H9 (cell line): Measurements from ENCODE around the gene ERFL. TPM values are rescaled to one million over a fixed set of nuclear protein-coding genes. Genes with fewer than 3 reads are reported as not detected.

ENCODE experiments used
- DNase-seq: peaks from one replicate; pipeline ENCODE4 v3.0.0-alpha.2; 2017
- H2AFZ ChIP-seq: one replicate; pipeline ENCODE4 v1.6.1; 2013; ENCODE audit warnings: mild to moderate bottlenecking, low read length, control low read depth, moderate library complexity
- H2AK5ac ChIP-seq: 2 replicates; pipeline ENCODE4 v1.6.1; 2013; ENCODE audit warnings: low read length, control low read depth, mixed read lengths; ENCODE audit not compliant: insufficient read length
- H2BK120ac ChIP-seq: one replicate; pipeline ENCODE4 v1.6.1; 2013; ENCODE audit warnings: low read depth, mild to moderate bottlenecking, low read length, control low read depth, inconsistent platforms; ENCODE audit not compliant: poor library complexity, severe bottlenecking
- H2BK12ac ChIP-seq: 2 replicates; pipeline ENCODE4 v1.6.1; 2013; ENCODE audit warnings: low read length, control low read depth, mixed read lengths, low read depth; ENCODE audit not compliant: insufficient read length
- H2BK15ac ChIP-seq: 2 replicates; pipeline ENCODE4 v1.6.1; 2013; ENCODE audit warnings: low read depth, low read length, control low read depth
- H2BK20ac ChIP-seq: one replicate; pipeline ENCODE4 v1.6.1; 2013; ENCODE audit warnings: low read depth, mild to moderate bottlenecking, low read length, control low read depth, inconsistent platforms; ENCODE audit not compliant: poor library complexity, severe bottlenecking
- H2BK5ac ChIP-seq: 2 replicates; pipeline ENCODE4 v1.6.1; 2013; ENCODE audit warnings: low read length, control low read depth, mixed read lengths; ENCODE audit not compliant: insufficient read length
- H3K14ac ChIP-seq: 2 replicates; pipeline ENCODE4 v1.6.1; 2013; ENCODE audit warnings: low read length, control low read depth; ENCODE audit not compliant: insufficient read depth
- H3K18ac ChIP-seq: 2 replicates; pipeline ENCODE4 v1.6.1; 2013; ENCODE audit warnings: low read depth, mild to moderate bottlenecking, mixed read lengths, low read length, control low read depth; ENCODE audit not compliant: insufficient read length
- H3K23ac ChIP-seq: 2 replicates; pipeline ENCODE4 v1.6.1; 2013; ENCODE audit warnings: low read length, control low read depth, mixed read lengths, low read depth; ENCODE audit not compliant: insufficient read length
- H3K23me2 ChIP-seq: 2 replicates; pipeline ENCODE4 v1.6.1; 2013; ENCODE audit warnings: low read depth, mild to moderate bottlenecking, mixed read lengths, low read length, control low read depth; ENCODE audit not compliant: insufficient read length, poor library complexity, severe bottlenecking
- H3K27ac ChIP-seq: 2 replicates; pipeline ENCODE4 v1.5.1; 2013; ENCODE audit warnings: low read length, control low read depth, mixed read lengths, low read depth; ENCODE audit not compliant: insufficient read length
- H3K27me3 ChIP-seq: 2 replicates; pipeline ENCODE4 v1.6.1; 2013; ENCODE audit warnings: low read length, control low read depth, inconsistent platforms; ENCODE audit not compliant: insufficient read depth
- H3K4ac ChIP-seq: 2 replicates; pipeline ENCODE4 v1.6.1; 2013; ENCODE audit warnings: low read depth, mild to moderate bottlenecking, control low read depth, inconsistent platforms, low read length, moderate library complexity
- H3K4me1 ChIP-seq: 2 replicates; pipeline ENCODE4 v1.6.1; 2013; ENCODE audit warnings: low read length, control low read depth, inconsistent platforms; ENCODE audit not compliant: insufficient read depth
- H3K4me2 ChIP-seq: 2 replicates; pipeline ENCODE4 v1.6.1; 2013; ENCODE audit warnings: low read length, control low read depth, mixed read lengths; ENCODE audit not compliant: insufficient read length, insufficient read depth
- H3K56ac ChIP-seq: 2 replicates; pipeline ENCODE4 v1.6.1; 2013; ENCODE audit warnings: low read depth, mild to moderate bottlenecking, mixed read lengths, low read length, control low read depth; ENCODE audit not compliant: insufficient read length
- H3K79me1 ChIP-seq: 2 replicates; pipeline ENCODE4 v1.6.1; 2013; ENCODE audit warnings: low read depth, mild to moderate bottlenecking, moderate library complexity, low read length, control low read depth, inconsistent platforms; ENCODE audit not compliant: insufficient read depth, poor library complexity, severe bottlenecking
- H3K79me2 ChIP-seq: 2 replicates; pipeline ENCODE4 v1.6.1; 2013; ENCODE audit warnings: low read length, control low read depth, inconsistent platforms; ENCODE audit not compliant: insufficient read depth
- H3K9ac ChIP-seq: 2 replicates; pipeline ENCODE4 v1.6.1; 2013; ENCODE audit warnings: low read length, control low read depth, mixed read lengths; ENCODE audit not compliant: insufficient read length; ENCODE audit errors: extremely low read depth
- H3K9me3 ChIP-seq: one replicate; pipeline ENCODE4 v1.6.1; 2013; ENCODE audit warnings: low read depth, low read length, inconsistent platforms; ENCODE audit not compliant: control insufficient read depth
- H3T11ph ChIP-seq: one replicate; pipeline ENCODE4 v1.6.1; 2013; ENCODE audit warnings: mild to moderate bottlenecking, low read length, control low read depth, inconsistent platforms
- H4K20me1 ChIP-seq: one replicate; pipeline ENCODE4 v1.6.1; 2013; ENCODE audit not compliant: control insufficient read depth, insufficient read length, insufficient read depth
- H4K5ac ChIP-seq: 2 replicates; pipeline ENCODE4 v1.6.1; 2013; ENCODE audit warnings: low read depth, mild to moderate bottlenecking, mixed read lengths, low read length, control low read depth; ENCODE audit not compliant: insufficient read length
- H4K8ac ChIP-seq: replicated peaks from 2 replicates; pipeline ENCODE4 v1.6.1; 2013; ENCODE audit warnings: low read length, control low read depth, mixed read lengths, low read depth; ENCODE audit not compliant: insufficient read length
- H4K91ac ChIP-seq: 2 replicates; pipeline ENCODE4 v1.6.1; 2013; ENCODE audit warnings: low read depth, mild to moderate bottlenecking, moderate library complexity, mixed read lengths, low read length, control low read depth; ENCODE audit not compliant: insufficient read length
- H3K27ac Mint-ChIP-seq, 3 experiments: 2 replicates in 2 of 3; 3 replicates in 1 of 3; pipeline ENCODE4 v1.8.0; 2020 to 2021; ENCODE audit warnings: mixed read lengths in 3 of 3, mild to moderate bottlenecking in 1 of 3, moderate library complexity in 1 of 3
- H3K27me3 Mint-ChIP-seq: 2 replicates; pipeline ENCODE4 v1.8.0; 2021; ENCODE audit warnings: low read depth, mild to moderate bottlenecking, moderate library complexity, mixed read lengths
- H3K36me3 Mint-ChIP-seq, 3 experiments: 2 replicates in 2 of 3; 3 replicates in 1 of 3; pipeline ENCODE4 v1.8.0; 2020 to 2021; ENCODE audit warnings: low read depth in 3 of 3, mixed read lengths in 3 of 3; ENCODE audit not compliant: insufficient read depth in 1 of 3
- H3K4me1 Mint-ChIP-seq, 2 experiments: 2 replicates each; pipeline ENCODE4 v1.8.0; 2020; ENCODE audit warnings: mixed read lengths in 2 of 2
- H3K4me3 Mint-ChIP-seq, 2 experiments: 2 replicates in 1 of 2; 3 replicates in 1 of 2; pipeline ENCODE4 v1.8.0; 2020 to 2021; ENCODE audit warnings: mild to moderate bottlenecking in 2 of 2, mixed read lengths in 2 of 2, moderate library complexity in 1 of 2
- H3K9me3 Mint-ChIP-seq, 2 experiments: 2 replicates in 1 of 2; 3 replicates in 1 of 2; pipeline ENCODE4 v1.8.0; 2020; ENCODE audit warnings: mild to moderate bottlenecking in 2 of 2, mixed read lengths in 2 of 2, moderate library complexity in 1 of 2
- CTCF ChIP-seq: fragments of 200-600 bp; sonication (generic); conservative IDR thresholded peaks from 3 replicates; pipeline ENCODE4 v1.8.0; 2021; ENCODE audit warnings: antibody characterized with exemption, mild to moderate bottlenecking
- WGBS: extraction: QIAGEN DNeasy Blood & Tissue Kit; methylation state at CpG from one replicate; pipeline ENCODE4 v1.1.7; 2013; ENCODE audit warnings: missing lambda C conversion rate, low lambda C conversion rate, mixed read lengths; ENCODE audit not compliant: insufficient read length; ENCODE audit errors: extremely low coverage; 5-methylcytosine and 5-hydroxymethylcytosine counted together
- total RNA-seq: library from RNA; stranded (reverse); gene quantifications from 2 replicates; pipeline ENCODE4 v1.2.1, GENCODE V29; 2021

The ERFL gene
- total RNA-seq, 1 experiment from 2014 or later = 0.22 TPM

GRCh38 chr19:41913538-41914423 lies 14.5 kb downstream of the ERFL start:
- no peaks in the 10 kb centered on the region for H3K79me2 ChIP-seq
- no peak overlapping the region for H3K56ac ChIP-seq
- H2BK12ac ChIP-seq = no peak overlapping the region
- no peaks in the 10 kb centered on the region for H3K9me3 ChIP-seq
- H3K27me3 Mint-ChIP-seq = peaks cover under 1% of the 10 kb centered on the region
- H3K79me1 ChIP-seq = no peaks in the 10 kb centered on the region
- H4K20me1 ChIP-seq = peaks cover 3% of the 10 kb centered on the region
- no peak overlapping the region for H3T11ph ChIP-seq
- H3K9ac ChIP-seq = no peak overlapping the region
- no peak overlapping the region for H2AK5ac ChIP-seq
- no peak overlapping the region for H4K5ac ChIP-seq
- H3K4me2 ChIP-seq = peak overlapping the region; percentile 48
- no peaks in the 10 kb centered on the region for H3K36me3 Mint-ChIP-seq
- no peak overlapping the region; a peak in 1 of 7 replicates for H3K27ac Mint-ChIP-seq
- no peak overlapping the region for H2BK20ac ChIP-seq
- H3K14ac ChIP-seq = no peak overlapping the region
- peaks cover 0 to 2% of the 10 kb centered on the region in 2 experiments; a peak in 1 of 5 replicates for H3K9me3 Mint-ChIP-seq
- no peak overlapping the region for H2AFZ ChIP-seq
- DNase-seq = no peak
- H2BK5ac ChIP-seq = no peak overlapping the region
- peaks cover 5% of the 10 kb centered on the region for H3K23me2 ChIP-seq
- peaks cover 6 to 15% of the 10 kb centered on the region in 2 experiments; a peak in 3 of 4 replicates for H3K4me1 Mint-ChIP-seq
- no peak for TF ChIP-seq CTCF
- no peak overlapping the region for H2BK120ac ChIP-seq
- H2BK15ac ChIP-seq = no peak overlapping the region
- no CpG with 5 or more reads among the region's 21 CpGs for WGBS
- H3K18ac ChIP-seq = no peak overlapping the region
- no peak overlapping the region for H3K4ac ChIP-seq
- no peak overlapping the region for H4K8ac ChIP-seq
- H3K4me3 Mint-ChIP-seq = peak overlapping the region; percentile 24 to 76; a peak in 4 of 5 replicates
- H3K27me3 ChIP-seq = peaks cover 79% of the 10 kb centered on the region
- H3K27ac ChIP-seq = no peak overlapping the region
- H3K23ac ChIP-seq = no peak overlapping the region
- no peaks in the 10 kb centered on the region for H3K4me1 ChIP-seq
- H4K91ac ChIP-seq = no peak overlapping the region
